Astrocyte (in vitro differentiated cells and primary cell): ENCODE measurements around the gene GRIK1. TPM values are rescaled to one million over a fixed set of nuclear protein-coding genes. Genes with fewer than 3 reads are reported as not detected.

Experiments
- DNase-seq: peaks from one replicate; pipeline ENCODE4 v3.0.0-alpha.2; 2010; ENCODE audit warnings: low read depth
- FAIRE-seq: peaks from 2 replicates; lab custom pipeline; 2011; peaks lifted over from hg19 to GRCh38; lab: Jason Lieb, UNC
- H2AFZ ChIP-seq: 2 replicates; pipeline ENCODE4 v1.6.0; 2012; ENCODE audit warnings: low read depth, low read length, inconsistent platforms
- H3K27ac ChIP-seq: 2 replicates; pipeline ENCODE4 v1.5.1; 2011; ENCODE audit warnings: low read depth, low read length, inconsistent platforms
- H3K27me3 ChIP-seq: 2 replicates; pipeline ENCODE4 v1.6.0; 2011; ENCODE audit warnings: low read length, inconsistent platforms; ENCODE audit not compliant: insufficient read depth
- H3K36me3 ChIP-seq: 2 replicates; pipeline ENCODE4 v1.5.1; 2011; ENCODE audit warnings: low read length, inconsistent platforms; ENCODE audit not compliant: insufficient read depth
- H3K4me1 ChIP-seq: 2 replicates; pipeline ENCODE4 v1.5.1; 2011; ENCODE audit warnings: low read length, inconsistent platforms; ENCODE audit not compliant: insufficient read depth
- H3K4me2 ChIP-seq: 2 replicates; pipeline ENCODE4 v1.6.0; 2012; ENCODE audit warnings: low read length, inconsistent platforms
- H3K4me3 ChIP-seq: 2 replicates; pipeline ENCODE4 v1.5.1; 2011; ENCODE audit warnings: low read depth, mild to moderate bottlenecking, low read length, inconsistent platforms; ENCODE audit not compliant: insufficient read depth
- H3K79me2 ChIP-seq: 2 replicates; pipeline ENCODE4 v1.6.0; 2012; ENCODE audit warnings: mild to moderate bottlenecking, low read length, inconsistent platforms; ENCODE audit not compliant: insufficient read depth
- H3K9ac ChIP-seq: 2 replicates; pipeline ENCODE4 v1.6.0; 2012; ENCODE audit warnings: mild to moderate bottlenecking, low read length, inconsistent platforms
- H3K9me3 ChIP-seq: 2 replicates; pipeline ENCODE4 v1.5.1; 2012; ENCODE audit warnings: low read depth, mild to moderate bottlenecking, low read length, inconsistent platforms; ENCODE audit not compliant: insufficient read depth
- H4K20me1 ChIP-seq: 2 replicates; pipeline ENCODE4 v1.6.0; 2012; ENCODE audit warnings: low read length, inconsistent platforms; ENCODE audit not compliant: insufficient read depth
- H3K27ac Mint-ChIP-seq: one replicate; pipeline ENCODE4 v1.8.0; 2021; ENCODE audit warnings: mild to moderate bottlenecking, mixed read lengths; ENCODE audit not compliant: unreplicated experiment
- H3K27me3 Mint-ChIP-seq: one replicate; pipeline ENCODE4 v1.8.0; 2021; ENCODE audit warnings: low read depth, mixed read lengths; ENCODE audit not compliant: unreplicated experiment
- H3K36me3 Mint-ChIP-seq: one replicate; pipeline ENCODE4 v1.8.0; 2021; ENCODE audit warnings: low read depth, mixed read lengths; ENCODE audit not compliant: unreplicated experiment
- H3K4me1 Mint-ChIP-seq: one replicate; pipeline ENCODE4 v1.8.0; 2021; ENCODE audit warnings: low read depth, mixed read lengths; ENCODE audit not compliant: unreplicated experiment
- H3K4me3 Mint-ChIP-seq: one replicate; pipeline ENCODE4 v1.8.0; 2021; ENCODE audit warnings: mild to moderate bottlenecking, moderate library complexity, mixed read lengths; ENCODE audit not compliant: unreplicated experiment
- H3K9me3 Mint-ChIP-seq: one replicate; pipeline ENCODE4 v1.8.0; 2021; ENCODE audit warnings: mild to moderate bottlenecking, mixed read lengths; ENCODE audit not compliant: unreplicated experiment
- CTCF ChIP-seq: IDR thresholded peaks from 2 replicates; pipeline ENCODE4 v1.5.1; 2011; ENCODE audit warnings: low read depth, mild to moderate bottlenecking, inconsistent platforms, low read length, moderate library complexity; ENCODE audit not compliant: insufficient read depth
- EZH2 ChIP-seq: IDR thresholded peaks from 2 replicates; pipeline ENCODE4 v1.6.1; 2012; ENCODE audit warnings: mild to moderate bottlenecking, low read length, inconsistent platforms; ENCODE audit not compliant: insufficient read depth
- total RNA-seq: library from RNA; stranded (reverse); gene quantifications from 2 replicates; pipeline ENCODE4 v1.2.1, GENCODE V29; 2021

Gene GRIK1
- total RNA-seq, 1 donor from 2014 or later: not detected

- H3K27ac ChIP-seq: no peak overlapping the region
- H3K79me2 ChIP-seq: no peaks in the 10 kb centered on the region
- Mint-ChIP-seq H3K27me3 (no peaks in the 10 kb centered on the region), H3K27ac (no peak overlapping the region), H3K4me1 (no peaks in the 10 kb centered on the region), H3K9me3 (no peaks in the 10 kb centered on the region), H3K36me3 (no peaks in the 10 kb centered on the region), H3K4me3 (no peak overlapping the region)
- no peak overlapping the region for H3K9ac ChIP-seq
- no peak for DNase-seq
- no peak overlapping the region for H3K4me3 ChIP-seq
- H3K36me3 ChIP-seq: no peaks in the 10 kb centered on the region
- no peak overlapping the region for H2AFZ ChIP-seq
- no peaks in the 10 kb centered on the region for H4K20me1 ChIP-seq
- H3K27me3 ChIP-seq: no peaks in the 10 kb centered on the region
- TF ChIP-seq CTCF (no peak), EZH2 (no peak)
- H3K4me2 ChIP-seq: no peak overlapping the region
- no peak for FAIRE-seq
- H3K4me1 ChIP-seq: no peaks in the 10 kb centered on the region
- H3K9me3 ChIP-seq: no peaks in the 10 kb centered on the region
These were observed 335.7 kb downstream of the GRIK1 start for GRCh38 chr21:29604076-29604475.

GRCh38 chr21:29601047-29601446 lies 338.7 kb downstream of the GRIK1 start:
- DNase-seq (no peak), FAIRE-seq (no peak)
- Histone ChIP-seq H3K27me3 (no peaks in the 10 kb centered on the region), H3K36me3 (no peaks in the 10 kb centered on the region), H4K20me1 (no peaks in the 10 kb centered on the region), H3K9ac (no peak overlapping the region), H2AFZ (no peak overlapping the region), H3K4me3 (no peak overlapping the region), H3K4me2 (no peak overlapping the region), H3K9me3 (no peaks in the 10 kb centered on the region), H3K27ac (no peak overlapping the region), H3K79me2 (no peaks in the 10 kb centered on the region), H3K4me1 (no peaks in the 10 kb centered on the region)
- Mint-ChIP-seq H3K4me3 (no peak overlapping the region), H3K27me3 (no peaks in the 10 kb centered on the region), H3K4me1 (no peaks in the 10 kb centered on the region), H3K36me3 (no peaks in the 10 kb centered on the region), H3K27ac (no peak overlapping the region), H3K9me3 (no peaks in the 10 kb centered on the region)
- TF ChIP-seq CTCF (no peak), EZH2 (no peak)

GRCh38 chr21:29586696-29587095 lies 353.1 kb downstream of the GRIK1 start:
- Mint-ChIP-seq H3K36me3 (no peaks in the 10 kb centered on the region), H3K27ac (no peak overlapping the region), H3K9me3 (no peaks in the 10 kb centered on the region), H3K4me1 (no peaks in the 10 kb centered on the region), H3K27me3 (no peaks in the 10 kb centered on the region), H3K4me3 (no peak overlapping the region)
- DNase-seq (no peak), FAIRE-seq (no peak)
- Histone ChIP-seq H3K9ac (no peak overlapping the region), H3K4me1 (no peaks in the 10 kb centered on the region), H3K36me3 (no peaks in the 10 kb centered on the region), H3K9me3 (no peaks in the 10 kb centered on the region), H3K79me2 (no peaks in the 10 kb centered on the region), H4K20me1 (no peaks in the 10 kb centered on the region), H3K27ac (no peak overlapping the region), H3K4me3 (no peak overlapping the region), H2AFZ (no peak overlapping the region), H3K4me2 (no peak overlapping the region), H3K27me3 (no peaks in the 10 kb centered on the region)
- TF ChIP-seq CTCF (no peak), EZH2 (no peak)
